Dendritic cell treated with granulocyte-macrophage colony-stimulating factor and Interleukin-4, amounts not matched to agents 40 ng/mL and 50 ng/mL, for 4 days (primary cell): ENCODE data around the gene OR10K1.
"Not testable (repeated sequence)": the region's sequence is repeated elsewhere in the genome, so short reads cannot be mapped to it uniquely, and the experiment has no call there.

Experiments used
- H3K27ac Mint-ChIP-seq: one replicate; pipeline ENCODE4 v1.8.0; 2022; ENCODE audit warnings: mild to moderate bottlenecking, mixed read lengths
- H3K27me3 Mint-ChIP-seq: one replicate; pipeline ENCODE4 v1.8.0; 2022; ENCODE audit warnings: mild to moderate bottlenecking, mixed read lengths
- H3K36me3 Mint-ChIP-seq: one replicate; pipeline ENCODE4 v1.8.0; 2022; ENCODE audit warnings: low read depth, mixed read lengths
- H3K4me1 Mint-ChIP-seq: one replicate; pipeline ENCODE4 v1.8.0; 2022; ENCODE audit warnings: low read depth, mixed read lengths
- H3K4me3 Mint-ChIP-seq: one replicate; pipeline ENCODE4 v1.8.0; 2022; ENCODE audit warnings: mild to moderate bottlenecking, moderate library complexity, mixed read lengths
- H3K9me3 Mint-ChIP-seq: one replicate; pipeline ENCODE4 v1.8.0; 2022; ENCODE audit warnings: mixed read lengths
- intact Hi-C: fragments of 100-400 bp; cut with micrococcal nuclease; formaldehyde crosslinking; loops from one replicate; pipeline ENCODE4 v1.15.0; 2022

OR10K1 gene

GRCh38 chr1:158461534-158461933 lies at the start of gene OR10K1:
Gene OR10K1 (plus strand): TSS chr1:158461834. CDS start chr1:158465562, 3,728 bp downstream.
- Mint-ChIP-seq H3K36me3 (no peaks in the 10 kb centered on the region), H3K4me1 (no peaks in the 10 kb centered on the region), H3K27me3 (peaks cover 9% of the 10 kb centered on the region), H3K4me3 (no peak within 1 kb of the TSS), H3K27ac (no peak within 1 kb of the TSS), H3K9me3 (peaks cover 9% of the 10 kb centered on the region)
- intact Hi-C loops: no loop called here

- no peak overlapping the region for H3K27ac Mint-ChIP-seq
- intact Hi-C loops: no loop called here
Measured at GRCh38 chr1:158414651-158415345, 46.8 kb upstream of the OR10K1 start.

GRCh38 chr1:158417586-158417985 lies 44.0 kb upstream of the OR10K1 start:
- Mint-ChIP-seq H3K27me3 (peaks cover 2% of the 10 kb centered on the region), H3K9me3 (no peaks in the 10 kb centered on the region), H3K36me3 (no peaks in the 10 kb centered on the region), H3K27ac (no peak overlapping the region), H3K4me3 (no peak overlapping the region), H3K4me1 (peaks cover 13% of the 10 kb centered on the region)
- intact Hi-C loops: no loop called here

More at GRCh38 chr1:158414651-158415345, 46.8 kb upstream of the OR10K1 start:
- Mint-ChIP-seq H3K4me3 (no peak overlapping the region), H3K4me1 (peaks cover 13% of the 10 kb centered on the region), H3K9me3 (no peaks in the 10 kb centered on the region), H3K27me3 (no peaks in the 10 kb centered on the region), H3K36me3 (no peaks in the 10 kb centered on the region)

GRCh38 chr1:158422212-158422611 lies 39.4 kb upstream of the OR10K1 start:
- intact Hi-C loops: no loop called here
- H3K27me3 Mint-ChIP-seq: peaks cover 2% of the 10 kb centered on the region
- H3K27ac Mint-ChIP-seq: no peak overlapping the region
- H3K4me1 Mint-ChIP-seq: peaks cover 5% of the 10 kb centered on the region
- H3K4me3 Mint-ChIP-seq: no peak overlapping the region
- no peaks in the 10 kb centered on the region for H3K9me3 Mint-ChIP-seq
- H3K36me3 Mint-ChIP-seq: no peaks in the 10 kb centered on the region

GRCh38 chr1:158425027-158425426 lies 36.6 kb upstream of the OR10K1 start:
- H3K9me3 Mint-ChIP-seq: peaks cover 8% of the 10 kb centered on the region

GRCh38 chr1:158426137-158426536 lies 35.5 kb upstream of the OR10K1 start, which contains the start of gene OR10K2:
Gene OR10K2 (minus strand): TSS chr1:158426237. CDS start chr1:158420866, 5,371 bp downstream.
- intact Hi-C loops: no loop called here
- Mint-ChIP-seq H3K27me3 (no peaks in the 10 kb centered on the region), H3K9me3 (peaks cover 15% of the 10 kb centered on the region), H3K36me3 (no peaks in the 10 kb centered on the region), H3K27ac (no peak within 1 kb of the TSS), H3K4me3 (no peak within 1 kb of the TSS), H3K4me1 (peaks cover 25% of the 10 kb centered on the region)

More at GRCh38 chr1:158425027-158425426, 36.6 kb upstream of the OR10K1 start:
- Mint-ChIP-seq H3K27me3 (peaks cover 2% of the 10 kb centered on the region), H3K4me1 (peaks cover 14% of the 10 kb centered on the region), H3K4me3 (no peak overlapping the region), H3K36me3 (no peaks in the 10 kb centered on the region), H3K27ac (no peak overlapping the region)
- intact Hi-C loops: no loop called here

- H3K27ac Mint-ChIP-seq, H3K4me3 Mint-ChIP-seq, H3K27me3 Mint-ChIP-seq, intact Hi-C loops, H3K36me3 Mint-ChIP-seq: not testable (repeated sequence)
- Mint-ChIP-seq H3K4me1 (peaks cover 46% of the 10 kb centered on the region), H3K9me3 (peaks cover 18% of the 10 kb centered on the region)
Measured at GRCh38 chr1:158430163-158430562, 31.5 kb upstream of the OR10K1 start.

- Mint-ChIP-seq H3K4me3 (no peak overlapping the region), H3K27ac (no peak overlapping the region), H3K27me3 (no peaks in the 10 kb centered on the region), H3K9me3 (peaks cover 10% of the 10 kb centered on the region), H3K36me3 (no peaks in the 10 kb centered on the region), H3K4me1 (peaks cover 40% of the 10 kb centered on the region)
- intact Hi-C loops: loop anchor here (5.0 kb wide), 1 partner anchor 53 kb away; no protein-coding TSS in a partner anchor
Measured at GRCh38 chr1:158434741-158435140, 26.9 kb upstream of the OR10K1 start.

GRCh38 chr1:158445376-158445775 lies 16.3 kb upstream of the OR10K1 start:
- H3K4me1 Mint-ChIP-seq: peaks cover 16% of the 10 kb centered on the region
- H3K27ac Mint-ChIP-seq: no peak overlapping the region
- H3K27me3 Mint-ChIP-seq: no peaks in the 10 kb centered on the region
- H3K4me3 Mint-ChIP-seq: no peak overlapping the region
- no peaks in the 10 kb centered on the region for H3K9me3 Mint-ChIP-seq
- intact Hi-C loops: no loop called here
- H3K36me3 Mint-ChIP-seq: no peaks in the 10 kb centered on the region

- Mint-ChIP-seq H3K36me3 (peaks cover 9% of the 10 kb centered on the region), H3K4me3 (no peak overlapping the region), H3K27me3 (peaks cover 17% of the 10 kb centered on the region), H3K4me1 (no peaks in the 10 kb centered on the region), H3K27ac (no peak overlapping the region), H3K9me3 (peaks cover 19% of the 10 kb centered on the region)
- intact Hi-C loops: no loop called here
Measured at GRCh38 chr1:158454537-158454936, 7.1 kb upstream of the OR10K1 start.

- no peaks in the 10 kb centered on the region for H3K4me1 Mint-ChIP-seq
- no peaks in the 10 kb centered on the region for H3K36me3 Mint-ChIP-seq
- H3K27me3 Mint-ChIP-seq: peaks cover 15% of the 10 kb centered on the region
- no peak overlapping the region for H3K4me3 Mint-ChIP-seq
- no peak overlapping the region for H3K27ac Mint-ChIP-seq
- peaks cover 6% of the 10 kb centered on the region for H3K9me3 Mint-ChIP-seq
- intact Hi-C loops: no loop called here
Measured at GRCh38 chr1:158457246-158457645, 4.4 kb upstream of the OR10K1 start.

GRCh38 chr1:158458263-158458662 lies 3.4 kb upstream of the OR10K1 start:
- H3K4me1 Mint-ChIP-seq: no peaks in the 10 kb centered on the region
- H3K4me3 Mint-ChIP-seq: no peak overlapping the region
- H3K36me3 Mint-ChIP-seq: no peaks in the 10 kb centered on the region
- no peaks in the 10 kb centered on the region for H3K9me3 Mint-ChIP-seq
- H3K27ac Mint-ChIP-seq: no peak overlapping the region
- intact Hi-C loops: no loop called here
- H3K27me3 Mint-ChIP-seq: peaks cover 15% of the 10 kb centered on the region

GRCh38 chr1:158471920-158472319 lies 10.3 kb downstream of the OR10K1 start, which contains the start of gene OR10R2:
Gene OR10R2 (plus strand): TSS chr1:158472220. CDS start chr1:158472326, 106 bp downstream.
- H3K9me3 Mint-ChIP-seq: no peaks in the 10 kb centered on the region
- H3K4me3 Mint-ChIP-seq: no peak within 1 kb of the TSS
- no peaks in the 10 kb centered on the region for H3K36me3 Mint-ChIP-seq
- peaks cover 8% of the 10 kb centered on the region for H3K27me3 Mint-ChIP-seq
- H3K4me1 Mint-ChIP-seq: peaks cover 7% of the 10 kb centered on the region
- no peak within 1 kb of the TSS for H3K27ac Mint-ChIP-seq
- intact Hi-C loops: no loop called here

GRCh38 chr1:158485455-158485854 lies 23.8 kb downstream of the OR10K1 start:
- peaks cover 3% of the 10 kb centered on the region for H3K27me3 Mint-ChIP-seq
- H3K27ac Mint-ChIP-seq: no peak overlapping the region
- intact Hi-C loops: loop anchor here (5.0 kb wide), 1 partner anchor 48 kb away; no protein-coding TSS in a partner anchor
- H3K4me3 Mint-ChIP-seq: no peak overlapping the region
- no peaks in the 10 kb centered on the region for H3K36me3 Mint-ChIP-seq
- H3K9me3 Mint-ChIP-seq: peaks cover 2% of the 10 kb centered on the region
- peaks cover 6% of the 10 kb centered on the region for H3K4me1 Mint-ChIP-seq
